ENCODE results near the gene RPS6KA5. TPM values are rescaled to one million over a fixed set of nuclear protein-coding genes. Genes with fewer than 3 reads are reported as not detected.

RPS6KA5 gene
- total and polyA plus RNA-seq, 2 donors (not counting 1 experiment from before 2014, with no cell fraction given), result 0.59 to 2.0 TPM

DNA sequence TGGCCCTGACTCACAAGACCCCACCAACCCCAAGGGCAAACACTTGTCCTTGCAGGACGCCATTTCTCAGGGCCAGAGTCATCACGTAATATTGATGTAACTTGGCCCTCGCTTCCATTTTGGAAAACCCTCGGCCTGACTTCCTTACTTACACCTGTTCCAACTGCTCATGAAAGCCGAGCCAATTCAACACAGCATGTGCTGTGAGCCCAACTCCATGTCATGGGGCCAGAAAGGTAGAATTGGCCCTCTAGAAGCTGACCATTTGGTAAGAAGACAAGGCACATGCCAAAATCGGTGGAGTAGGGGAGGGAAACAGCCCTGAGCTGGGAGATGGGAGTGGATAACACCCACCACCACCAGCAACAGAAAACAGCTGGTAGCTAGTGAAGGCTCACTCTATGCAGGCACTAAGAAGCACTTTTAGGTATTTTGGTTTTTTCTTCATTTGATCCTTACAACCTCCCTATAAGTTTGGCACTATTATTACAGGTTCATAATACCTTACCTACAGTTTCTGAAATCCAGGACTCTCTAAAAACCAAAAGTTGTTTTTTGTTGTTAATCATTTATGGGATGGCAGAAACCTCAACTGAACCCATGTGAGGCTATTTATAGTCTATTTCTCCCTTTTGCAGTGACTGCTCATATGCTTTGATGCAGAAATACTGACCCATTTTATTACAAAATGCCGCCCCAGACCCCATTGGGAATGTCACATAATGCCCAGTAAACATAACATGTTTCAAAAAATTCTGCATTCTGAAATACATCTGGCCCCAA, 250.7 kb downstream of the RPS6KA5 start:
- no peak overlapping the region for H3K4me2 ChIP-seq (ENCODE audit: extremely low read depth, insufficient read depth, low read length)
- no peak overlapping the region for H3K4me3 ChIP-seq (replicated peaks in 1 of 4; ENCODE audit: control extremely low read depth in 1 of 4, insufficient read depth in 1 of 4, low read depth in 3 of 4, low read length in 4 of 4)
- no peaks in the 10 kb centered on the region for H3K36me3 ChIP-seq (ENCODE audit: control insufficient read depth, insufficient read depth, low read length)
- H4K20me1 ChIP-seq (ENCODE audit: control insufficient read depth, extremely low read depth, insufficient read depth, low read length), result no peaks in the 10 kb centered on the region
- DNase-seq (ENCODE audit: low read depth in 2 of 2), result no peak
- no peak overlapping the region for H3K9ac ChIP-seq (ENCODE audit: insufficient read depth, low read length)
- no peaks in the 10 kb centered on the region for H3K4me1 ChIP-seq (ENCODE audit: control insufficient read depth, extremely low read depth, insufficient read depth, low read length)
- no peak overlapping the region for H2AFZ ChIP-seq (ENCODE audit: low read length)
- no peaks in the 10 kb centered on the region for H3K27me3 ChIP-seq (ENCODE audit: control insufficient read depth, insufficient read depth, low read length)
- no peak overlapping the region for H3K27ac ChIP-seq (ENCODE audit: insufficient read depth, low read length)
- H3K79me2 ChIP-seq (ENCODE audit: control insufficient read depth, insufficient read depth, low read length), result peaks cover 2% of the 10 kb centered on the region
- TF ChIP-seq EZH2 (IDR thresholded peaks at IDR 0.05; ENCODE audit: low read length, missing control alignments), result no peak
- TF ChIP-seq, protein P1, sequence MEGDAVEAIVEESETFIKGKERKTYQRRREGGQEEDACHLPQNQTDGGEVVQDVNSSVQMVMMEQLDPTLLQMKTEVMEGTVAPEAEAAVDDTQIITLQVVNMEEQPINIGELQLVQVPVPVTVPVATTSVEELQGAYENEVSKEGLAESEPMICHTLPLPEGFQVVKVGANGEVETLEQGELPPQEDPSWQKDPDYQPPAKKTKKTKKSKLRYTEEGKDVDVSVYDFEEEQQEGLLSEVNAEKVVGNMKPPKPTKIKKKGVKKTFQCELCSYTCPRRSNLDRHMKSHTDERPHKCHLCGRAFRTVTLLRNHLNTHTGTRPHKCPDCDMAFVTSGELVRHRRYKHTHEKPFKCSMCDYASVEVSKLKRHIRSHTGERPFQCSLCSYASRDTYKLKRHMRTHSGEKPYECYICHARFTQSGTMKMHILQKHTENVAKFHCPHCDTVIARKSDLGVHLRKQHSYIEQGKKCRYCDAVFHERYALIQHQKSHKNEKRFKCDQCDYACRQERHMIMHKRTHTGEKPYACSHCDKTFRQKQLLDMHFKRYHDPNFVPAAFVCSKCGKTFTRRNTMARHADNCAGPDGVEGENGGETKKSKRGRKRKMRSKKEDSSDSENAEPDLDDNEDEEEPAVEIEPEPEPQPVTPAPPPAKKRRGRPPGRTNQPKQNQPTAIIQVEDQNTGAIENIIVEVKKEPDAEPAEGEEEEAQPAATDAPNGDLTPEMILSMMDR (conservative IDR thresholded peaks at IDR 0.05 in 1 of 2, IDR thresholded peaks at IDR 0.05 in 1 of 2; ENCODE audit: low read depth in 1 of 2, low read length in 2 of 2), result no peak
- H3K9me3 ChIP-seq (ENCODE audit: control insufficient read depth, insufficient read depth, low read depth, low read length), result no peaks in the 10 kb centered on the region

DNA sequence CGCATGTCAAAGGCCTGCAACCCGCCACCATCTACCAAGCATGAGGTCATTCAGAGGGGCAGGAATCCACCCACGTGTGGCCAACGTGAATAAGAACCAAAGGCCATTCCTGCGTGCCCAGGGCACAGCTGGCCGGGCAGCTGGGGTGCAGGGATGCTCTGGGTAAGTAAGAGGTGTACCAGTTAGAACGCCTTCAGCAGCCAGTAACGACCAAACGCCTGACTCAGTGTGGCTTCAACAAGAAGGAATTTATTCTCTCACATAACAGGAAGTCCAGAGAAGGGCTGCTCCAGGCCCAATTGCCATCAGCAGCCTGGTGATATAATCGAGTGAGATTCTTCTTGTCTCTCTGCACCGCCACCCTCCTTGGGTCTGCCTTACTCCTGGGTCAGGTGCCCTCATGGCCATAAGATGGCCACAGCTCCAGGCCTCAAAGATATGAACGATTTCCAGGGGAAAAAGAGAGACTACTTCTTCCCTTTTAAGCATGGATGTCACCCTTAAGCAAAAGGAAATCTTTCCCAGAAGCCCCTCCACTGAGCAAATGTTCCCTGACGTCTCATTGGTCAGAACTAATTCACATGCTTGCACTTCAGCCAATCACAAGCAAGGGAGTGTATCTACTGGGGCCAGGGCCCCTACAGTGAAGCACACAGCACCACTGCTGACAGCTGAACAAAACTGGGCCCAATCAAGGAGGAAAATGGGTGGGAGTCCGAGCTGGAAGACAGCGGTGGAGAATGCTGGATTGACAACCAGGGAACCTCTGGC, 251.5 kb downstream of the RPS6KA5 start:
- no peaks in the 10 kb centered on the region for H3K9me3 ChIP-seq (ENCODE audit: control insufficient read depth, insufficient read depth, low read depth, low read length)
- H3K27me3 ChIP-seq (ENCODE audit: control insufficient read depth, insufficient read depth, low read length), result no peaks in the 10 kb centered on the region
- no peaks in the 10 kb centered on the region for H3K79me2 ChIP-seq (ENCODE audit: control insufficient read depth, insufficient read depth, low read length)
- no peak overlapping the region for H3K4me2 ChIP-seq (ENCODE audit: extremely low read depth, insufficient read depth, low read length)
- no peak overlapping the region for H3K9ac ChIP-seq (ENCODE audit: insufficient read depth, low read length)
- H3K4me1 ChIP-seq (ENCODE audit: control insufficient read depth, extremely low read depth, insufficient read depth, low read length), result no peaks in the 10 kb centered on the region
- no peaks in the 10 kb centered on the region for H4K20me1 ChIP-seq (ENCODE audit: control insufficient read depth, extremely low read depth, insufficient read depth, low read length)
- H3K36me3 ChIP-seq (ENCODE audit: control insufficient read depth, insufficient read depth, low read length), result no peaks in the 10 kb centered on the region
- H3K27ac ChIP-seq (ENCODE audit: insufficient read depth, low read length), result no peak overlapping the region
- no peak overlapping the region for H2AFZ ChIP-seq (ENCODE audit: low read length)
- DNase-seq (ENCODE audit: low read depth in 2 of 2), result peak in 1 of 2 donors; percentile 58
- H3K4me3 ChIP-seq (replicated peaks in 1 of 4; ENCODE audit: control extremely low read depth in 1 of 4, insufficient read depth in 1 of 4, low read depth in 3 of 4, low read length in 4 of 4), result no peak overlapping the region
- TF ChIP-seq, protein P1 (conservative IDR thresholded peaks at IDR 0.05 in 1 of 2, IDR thresholded peaks at IDR 0.05 in 1 of 2; ENCODE audit: low read depth in 1 of 2, low read length in 2 of 2), result no peak
- no peak for TF ChIP-seq EZH2 (IDR thresholded peaks at IDR 0.05; ENCODE audit: low read length, missing control alignments)

DNA sequence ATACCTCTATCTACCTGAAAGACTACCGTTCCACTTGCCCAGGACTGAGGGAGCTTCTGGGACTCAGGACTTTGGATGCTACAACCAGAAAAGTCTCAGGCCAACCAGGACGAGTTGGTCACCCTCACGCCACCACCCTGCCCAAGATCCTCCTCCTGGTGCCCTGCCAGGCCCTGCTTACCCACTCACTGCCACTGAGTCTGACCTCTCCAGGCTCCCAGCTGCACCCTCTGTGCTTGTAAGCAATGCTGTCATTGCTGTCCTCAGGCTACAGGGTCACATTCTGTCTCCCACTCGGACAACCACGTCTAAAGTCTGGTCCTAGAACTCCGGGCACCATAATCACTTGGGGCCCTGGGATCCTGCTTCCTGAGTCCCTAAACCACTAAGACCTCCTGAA, 253.4 kb downstream of the RPS6KA5 start:
- H3K4me1 ChIP-seq (ENCODE audit: control insufficient read depth, extremely low read depth, insufficient read depth, low read length), result no peaks in the 10 kb centered on the region
- H2AFZ ChIP-seq (ENCODE audit: low read length), result no peak overlapping the region
- H3K27ac ChIP-seq (ENCODE audit: insufficient read depth, low read length), result no peak overlapping the region
- no peaks in the 10 kb centered on the region for H4K20me1 ChIP-seq (ENCODE audit: control insufficient read depth, extremely low read depth, insufficient read depth, low read length)
- H3K79me2 ChIP-seq (ENCODE audit: control insufficient read depth, insufficient read depth, low read length), result no peaks in the 10 kb centered on the region
- no peak overlapping the region for H3K4me2 ChIP-seq (ENCODE audit: extremely low read depth, insufficient read depth, low read length)
- H3K9ac ChIP-seq (ENCODE audit: insufficient read depth, low read length), result no peak overlapping the region
- TF ChIP-seq, protein P1 (conservative IDR thresholded peaks at IDR 0.05 in 1 of 2, IDR thresholded peaks at IDR 0.05 in 1 of 2; ENCODE audit: low read depth in 1 of 2, low read length in 2 of 2), result no peak
- no peak for TF ChIP-seq EZH2 (IDR thresholded peaks at IDR 0.05; ENCODE audit: low read length, missing control alignments)
- DNase-seq (ENCODE audit: low read depth in 2 of 2), result no peak
- H3K36me3 ChIP-seq (ENCODE audit: control insufficient read depth, insufficient read depth, low read length), result no peaks in the 10 kb centered on the region
- no peaks in the 10 kb centered on the region for H3K9me3 ChIP-seq (ENCODE audit: control insufficient read depth, insufficient read depth, low read depth, low read length)
- no peak overlapping the region for H3K4me3 ChIP-seq (replicated peaks in 1 of 4; ENCODE audit: control extremely low read depth in 1 of 4, insufficient read depth in 1 of 4, low read depth in 3 of 4, low read length in 4 of 4)
- no peaks in the 10 kb centered on the region for H3K27me3 ChIP-seq (ENCODE audit: control insufficient read depth, insufficient read depth, low read length)
